Measurements from ENCODE around the gene SLC25A22.

GRCh38 chr11:824942-825341 lies 26.9 kb upstream of the SLC25A22 start:
- TF ChIP-seq CTCF (conservative IDR thresholded peaks at IDR 0.05; ENCODE audit: low read depth, low read length): no peak
- TF ChIP-seq EZH2 (IDR thresholded peaks at IDR 0.05; ENCODE audit: low read length, unreplicated experiment): no peak
- no peak for TF ChIP-seq EZH2phosphoT487 (IDR thresholded peaks at IDR 0.05; ENCODE audit: borderline replicate concordance, low read length)

All from PC-3 (cell line).